GM12891 (cell line): ENCODE data around the gene QRSL1.
A peak's percentile ranks its signal among the peaks of the same experiment; 100 is the strongest.
"Not testable (repeated sequence)": the region's sequence is repeated elsewhere in the genome, so short reads cannot be mapped to it uniquely, and the experiment has no call there.

Experiments
- DNase-seq: peaks from one replicate; pipeline ENCODE4 v3.0.0; 2011; ENCODE audit warnings: low spot score; ENCODE audit not compliant: insufficient read length
- FAIRE-seq: peaks from 2 replicates; lab custom pipeline; 2011; peaks lifted over from hg19 to GRCh38; lab: Jason Lieb, UNC
- PAX5 ChIP-seq: IDR thresholded peaks from 2 replicates; pipeline ENCODE4 v1.6.1; 2011; ENCODE audit warnings: low read length, moderate library complexity, mild to moderate bottlenecking; ENCODE audit not compliant: insufficient read depth, severe bottlenecking
- POLR2A ChIP-seq: IDR thresholded peaks from 2 replicates; pipeline ENCODE4 v1.6.1; 2011; ENCODE audit warnings: low read depth, low read length, control low read depth
- POLR2AphosphoS5 ChIP-seq: IDR thresholded peaks from 2 replicates; pipeline ENCODE4 v1.6.1; 2011; ENCODE audit warnings: low read depth, low read length, control low read depth
- POU2F2 ChIP-seq: IDR thresholded peaks from 2 replicates; pipeline ENCODE4 v1.6.1; 2011; ENCODE audit warnings: low read depth, mild to moderate bottlenecking, control low read depth, low read length, moderate library complexity
- SPI1 ChIP-seq: IDR thresholded peaks from 2 replicates; pipeline ENCODE4 v1.6.1; 2011; ENCODE audit warnings: low read depth, low read length, control low read depth
- TAF1 ChIP-seq: IDR thresholded peaks from 2 replicates; pipeline ENCODE4 v1.6.1; 2011; ENCODE audit warnings: low read depth, low read length, control low read depth

The QRSL1 gene

DNA sequence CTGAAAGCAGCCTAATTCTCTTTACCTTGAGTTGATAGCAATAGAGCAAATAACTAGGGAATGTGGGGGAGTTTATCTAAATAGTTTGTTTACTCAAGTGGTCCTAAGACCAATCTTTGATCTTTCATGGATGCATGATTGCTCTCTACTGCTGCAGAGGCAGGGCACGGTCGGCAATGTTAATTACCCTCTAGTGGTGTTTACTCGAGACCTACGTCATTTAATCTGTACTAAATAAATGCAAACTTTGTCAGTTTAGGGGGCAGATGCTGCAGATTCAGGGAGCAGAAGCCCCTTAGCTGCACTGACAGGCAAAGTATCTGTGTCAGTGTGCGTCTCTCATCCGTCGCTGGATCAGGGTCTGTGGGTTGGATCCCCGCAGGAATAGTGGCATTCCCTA is 7.0 kb upstream of the QRSL1 start:
- DNase-seq (no peak), FAIRE-seq (no peak)
- TF ChIP-seq POU2F2 (no peak), TAF1 (no peak), POLR2AphosphoS5 (no peak), POLR2A (no peak), PAX5 (no peak), SPI1 (no peak)

DNA sequence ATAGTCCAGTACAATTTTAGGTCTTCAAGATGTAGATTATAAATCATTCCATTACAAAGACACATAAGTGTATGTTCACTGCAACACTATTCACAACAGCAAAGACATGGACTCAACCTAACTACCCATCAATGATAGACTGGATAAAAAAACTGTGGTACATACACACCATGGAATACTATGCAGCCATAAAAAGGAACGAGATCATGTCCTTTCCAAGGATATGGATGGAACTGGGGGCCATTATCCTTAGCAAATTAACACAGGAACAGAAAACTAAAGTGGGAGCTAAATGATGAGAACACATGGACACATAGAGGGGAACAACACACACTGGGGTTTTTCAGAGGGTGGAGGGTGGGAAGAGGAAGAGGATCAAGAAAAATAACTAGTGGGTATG is 6.3 kb upstream of the QRSL1 start:
- no peak for DNase-seq
- no peak for TF ChIP-seq POU2F2
- TF ChIP-seq POLR2A, result no peak
- no peak for TF ChIP-seq TAF1
- no peak for TF ChIP-seq PAX5
- no peak for TF ChIP-seq SPI1
- no peak for FAIRE-seq

DNA sequence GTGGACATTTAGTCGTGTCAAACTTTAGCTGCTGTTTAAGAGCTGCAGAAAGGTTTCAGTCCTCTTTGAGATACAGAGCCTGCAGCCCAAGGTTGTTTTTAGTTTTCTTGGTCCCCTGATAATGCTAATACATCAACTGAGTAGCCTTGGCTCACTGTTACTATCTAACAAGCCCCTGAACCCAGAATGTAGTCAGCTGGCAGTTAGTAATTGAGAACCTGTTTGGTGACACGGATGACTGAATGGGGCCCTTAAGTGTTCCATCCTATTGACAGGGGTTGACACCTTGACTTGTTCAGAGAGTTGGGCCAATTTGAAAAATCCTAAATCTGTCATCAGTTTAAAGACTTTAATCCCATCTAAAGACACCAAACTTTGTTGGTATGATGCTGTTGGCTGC is 2.9 kb upstream of the QRSL1 start:
- FAIRE-seq (peak; percentile 60), DNase-seq (no peak)
- peak; percentile 26 for TF ChIP-seq PAX5
- no peak for TF ChIP-seq SPI1
- no peak for TF ChIP-seq POU2F2
- no peak for TF ChIP-seq POLR2A
- TF ChIP-seq POLR2AphosphoS5, result no peak

DNA sequence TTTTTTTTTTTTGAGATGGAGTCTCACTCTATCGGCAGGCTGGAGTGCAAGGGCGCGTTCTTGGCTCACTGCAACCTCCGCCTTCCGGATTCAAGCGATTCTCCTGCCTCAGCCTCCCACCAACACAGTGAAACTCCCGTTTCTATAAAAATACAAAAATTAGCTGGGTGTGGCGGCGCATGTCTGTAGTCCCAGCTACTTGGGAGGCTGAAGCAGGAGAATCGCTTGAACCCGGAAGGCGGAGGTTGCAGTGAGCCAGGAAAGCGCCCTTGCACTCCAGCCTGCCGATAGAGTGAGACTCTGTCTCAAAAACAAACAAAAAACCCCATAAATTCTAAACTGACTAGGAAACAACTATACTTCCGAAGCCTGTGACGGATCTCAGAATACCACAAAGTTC is 1.6 kb upstream of the QRSL1 start:
- DNase-seq, FAIRE-seq: not testable (repeated sequence)

DNA sequence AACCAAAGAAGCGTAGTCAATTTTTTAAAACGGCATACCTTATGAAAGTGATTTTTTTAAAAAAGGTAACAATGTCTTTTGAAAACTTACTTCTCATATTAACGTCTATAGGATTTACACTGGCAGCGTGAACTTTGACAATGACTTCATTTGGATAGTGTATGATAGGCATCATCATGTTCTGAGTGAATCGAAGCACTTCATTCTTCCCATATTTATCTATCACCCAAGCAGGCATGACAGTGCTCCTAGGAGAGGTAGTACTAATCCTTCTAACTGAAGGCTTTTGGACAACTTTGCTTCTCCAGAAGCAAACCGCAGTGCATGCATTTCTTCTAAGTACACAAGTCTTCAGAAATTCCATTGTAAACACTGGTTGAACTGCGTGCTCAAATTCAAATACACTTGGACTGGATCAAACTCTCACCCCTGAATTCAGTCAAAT is 698 bp upstream of the QRSL1 start:
- no peak for DNase-seq
- no peak for FAIRE-seq
- TF ChIP-seq PAX5, result no peak
- TF ChIP-seq TAF1, result no peak
- no peak for TF ChIP-seq SPI1
- no peak for TF ChIP-seq POLR2AphosphoS5
- no peak for TF ChIP-seq POLR2A
- TF ChIP-seq POU2F2, result no peak

DNA sequence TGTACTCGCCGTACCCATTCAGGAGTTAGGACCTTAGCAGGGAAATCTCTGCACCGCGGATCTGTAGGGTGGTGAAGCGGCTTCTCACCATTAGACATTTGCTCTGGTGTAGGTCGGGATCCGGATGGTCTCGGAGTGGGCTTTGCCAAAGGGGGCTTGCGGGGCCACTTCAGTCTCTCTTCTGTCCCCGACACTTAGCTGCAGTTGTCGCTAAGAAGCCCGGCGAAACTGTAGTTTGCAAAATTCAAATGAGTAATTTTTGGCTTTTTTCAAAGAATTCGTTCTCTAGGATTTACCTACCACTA is 433 bp downstream of the QRSL1 start:
- FAIRE-seq (peak; percentile 51), DNase-seq (no peak)
- TF ChIP-seq PAX5 (no peak), POLR2A (no peak), SPI1 (no peak), TAF1 (no peak), POLR2AphosphoS5 (no peak), POU2F2 (no peak)

DNA sequence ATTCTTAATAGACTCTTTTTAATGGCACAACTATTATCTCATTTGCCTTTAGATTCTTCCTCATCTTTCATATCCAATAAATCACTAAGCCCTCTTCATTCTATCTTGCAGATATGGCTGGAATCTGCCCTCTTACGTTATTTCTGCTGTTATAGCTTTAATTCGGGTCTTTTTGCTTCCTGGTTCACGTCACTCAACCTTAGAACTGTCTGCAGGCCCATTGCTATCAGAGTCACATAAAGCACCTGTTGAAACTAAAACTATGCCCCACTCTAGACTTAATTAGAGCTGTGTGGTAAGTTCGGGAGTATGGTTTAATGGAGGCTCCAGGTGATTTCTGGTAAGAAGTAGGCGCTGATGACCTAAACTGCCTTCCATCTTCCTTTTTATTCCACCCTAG is 988 bp downstream of the QRSL1 start:
- FAIRE-seq (peak; percentile 78), DNase-seq (no peak)
- no peak for TF ChIP-seq SPI1
- TF ChIP-seq POU2F2, result no peak
- TF ChIP-seq POLR2AphosphoS5, result no peak
- TF ChIP-seq POLR2A, result no peak
- TF ChIP-seq TAF1, result no peak
- TF ChIP-seq PAX5, result no peak

DNA sequence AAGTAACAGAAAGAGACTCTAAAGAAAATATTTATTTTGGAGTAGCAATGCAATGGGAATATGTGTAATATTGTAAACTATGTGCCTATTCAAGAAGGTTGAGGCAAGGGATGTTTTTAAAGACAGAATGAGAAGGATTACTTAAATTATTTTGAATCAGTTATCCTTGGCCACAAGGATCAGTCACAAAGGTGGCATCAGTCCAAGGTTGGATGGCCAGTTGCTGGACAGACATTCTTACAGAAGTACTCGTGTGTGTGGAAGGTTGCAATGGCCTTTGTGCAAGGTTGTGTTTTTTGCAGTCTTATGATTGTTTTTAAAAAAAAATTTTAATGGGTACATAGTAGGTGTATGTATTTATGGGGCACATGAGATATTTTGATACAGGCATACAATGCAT is 2.0 kb downstream of the QRSL1 start:
- DNase-seq (no peak), FAIRE-seq (peak; percentile 45)
- TF ChIP-seq TAF1 (no peak), SPI1 (no peak), POU2F2 (no peak), POLR2AphosphoS5 (no peak), POLR2A (no peak), PAX5 (no peak)

DNA sequence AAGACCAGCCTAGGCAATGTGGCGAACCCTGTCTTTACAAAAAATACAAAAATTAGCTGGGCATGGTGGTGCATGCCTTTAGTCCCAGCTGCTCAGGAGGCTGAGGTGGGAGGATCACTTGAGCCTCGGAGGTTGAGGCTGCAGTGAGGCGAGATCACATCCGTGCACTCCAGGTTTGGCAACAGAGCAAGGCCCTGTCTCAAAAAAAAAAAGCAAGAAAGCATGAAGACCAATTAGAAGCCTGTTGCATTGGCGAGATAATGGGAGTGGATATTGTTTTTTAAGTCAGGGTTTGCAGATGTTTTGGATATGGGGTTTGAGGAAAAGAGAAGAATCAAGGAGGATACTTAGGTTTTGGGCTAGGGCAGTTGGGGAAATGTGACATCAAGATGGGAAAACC is 5.2 kb downstream of the QRSL1 start:
- FAIRE-seq (no peak), DNase-seq (no peak)

DNA sequence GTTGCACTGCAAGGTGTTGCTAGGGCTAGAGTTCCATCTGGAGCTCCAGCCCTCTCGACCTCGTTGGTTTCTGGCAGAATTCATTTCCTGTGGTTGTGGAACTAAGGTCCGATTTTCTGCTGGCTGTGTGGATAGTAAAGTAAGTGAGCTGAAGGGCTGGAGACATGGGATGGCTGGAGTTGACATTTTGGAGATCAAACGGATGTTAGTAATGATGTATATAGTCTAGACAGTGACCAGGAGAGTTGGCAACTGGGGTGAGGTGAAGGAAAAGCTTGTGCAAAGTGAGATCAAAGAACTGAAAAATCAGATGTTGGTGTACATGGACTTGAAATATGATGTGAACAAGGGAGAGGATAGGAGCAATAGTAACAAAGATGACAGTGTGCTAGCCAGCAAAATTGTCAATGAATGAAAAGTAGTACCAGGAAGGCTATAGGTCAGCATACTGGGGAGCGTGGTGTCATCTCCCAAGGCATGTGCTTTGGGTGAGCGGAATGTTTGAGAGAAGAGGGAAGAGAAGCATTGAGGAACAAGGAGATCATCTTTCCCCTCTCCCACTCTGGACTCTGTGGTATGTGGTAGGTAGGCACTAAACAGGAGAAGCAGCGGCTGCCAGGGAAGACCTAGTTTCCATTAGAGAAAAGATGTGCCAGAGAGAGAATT is 7.8 kb downstream of the QRSL1 start:
- TF ChIP-seq TAF1 (no peak), PAX5 (no peak), POLR2A (no peak), POLR2AphosphoS5 (no peak), POU2F2 (no peak), SPI1 (no peak)
- FAIRE-seq (peak; percentile 89), DNase-seq (no peak)

More for the DNA sequence above, 5.2 kb downstream of the QRSL1 start:
- no peak for TF ChIP-seq POU2F2
- no peak for TF ChIP-seq POLR2AphosphoS5
- no peak for TF ChIP-seq PAX5
- TF ChIP-seq TAF1, result no peak
- TF ChIP-seq POLR2A, result no peak
